ENCODE data around the gene INF2. TPM values are rescaled to one million over a fixed set of nuclear protein-coding genes. Genes with fewer than 3 reads are reported as not detected.

Gene INF2
- total RNA-seq, 2 experiments from 2014 or later: 61.5 to 65.0 TPM

GRCh38 chr14:104706733-104707607 is 17.6 kb downstream of the INF2 start:
- Mint-ChIP-seq H3K9me3 (no peaks in the 10 kb centered on the region), H3K27ac (no peak overlapping the region), H3K4me3 (no peak overlapping the region), H3K27me3 (no peaks in the 10 kb centered on the region), H3K4me1 (ENCODE audit: low read depth) (peaks cover 2% of the 10 kb centered on the region), H3K36me3 (ENCODE audit: low read depth) (peaks cover 16% of the 10 kb centered on the region)
- ChIA-PET POLR2A (interaction anchor here (0.7 to 1.0 kb wide), 2 partner anchors 16 to 39 kb away, joined by 3 read pairs; no protein-coding TSS in a partner anchor), CTCF (interaction anchor here (0.7 kb wide), 1 partner anchor 44 kb away, joined by 3 read pairs; no protein-coding TSS in a partner anchor)
- intact Hi-C loops (cut with micrococcal nuclease): loop anchor here (5.0 kb wide), 1 partner anchor 60 kb away; no protein-coding TSS in a partner anchor
- no peak for ATAC-seq
- TF ChIP-seq, protein P1, sequence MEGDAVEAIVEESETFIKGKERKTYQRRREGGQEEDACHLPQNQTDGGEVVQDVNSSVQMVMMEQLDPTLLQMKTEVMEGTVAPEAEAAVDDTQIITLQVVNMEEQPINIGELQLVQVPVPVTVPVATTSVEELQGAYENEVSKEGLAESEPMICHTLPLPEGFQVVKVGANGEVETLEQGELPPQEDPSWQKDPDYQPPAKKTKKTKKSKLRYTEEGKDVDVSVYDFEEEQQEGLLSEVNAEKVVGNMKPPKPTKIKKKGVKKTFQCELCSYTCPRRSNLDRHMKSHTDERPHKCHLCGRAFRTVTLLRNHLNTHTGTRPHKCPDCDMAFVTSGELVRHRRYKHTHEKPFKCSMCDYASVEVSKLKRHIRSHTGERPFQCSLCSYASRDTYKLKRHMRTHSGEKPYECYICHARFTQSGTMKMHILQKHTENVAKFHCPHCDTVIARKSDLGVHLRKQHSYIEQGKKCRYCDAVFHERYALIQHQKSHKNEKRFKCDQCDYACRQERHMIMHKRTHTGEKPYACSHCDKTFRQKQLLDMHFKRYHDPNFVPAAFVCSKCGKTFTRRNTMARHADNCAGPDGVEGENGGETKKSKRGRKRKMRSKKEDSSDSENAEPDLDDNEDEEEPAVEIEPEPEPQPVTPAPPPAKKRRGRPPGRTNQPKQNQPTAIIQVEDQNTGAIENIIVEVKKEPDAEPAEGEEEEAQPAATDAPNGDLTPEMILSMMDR (IDR thresholded peaks at IDR 0.05): no peak
- no peak for DNase-seq

DNA sequence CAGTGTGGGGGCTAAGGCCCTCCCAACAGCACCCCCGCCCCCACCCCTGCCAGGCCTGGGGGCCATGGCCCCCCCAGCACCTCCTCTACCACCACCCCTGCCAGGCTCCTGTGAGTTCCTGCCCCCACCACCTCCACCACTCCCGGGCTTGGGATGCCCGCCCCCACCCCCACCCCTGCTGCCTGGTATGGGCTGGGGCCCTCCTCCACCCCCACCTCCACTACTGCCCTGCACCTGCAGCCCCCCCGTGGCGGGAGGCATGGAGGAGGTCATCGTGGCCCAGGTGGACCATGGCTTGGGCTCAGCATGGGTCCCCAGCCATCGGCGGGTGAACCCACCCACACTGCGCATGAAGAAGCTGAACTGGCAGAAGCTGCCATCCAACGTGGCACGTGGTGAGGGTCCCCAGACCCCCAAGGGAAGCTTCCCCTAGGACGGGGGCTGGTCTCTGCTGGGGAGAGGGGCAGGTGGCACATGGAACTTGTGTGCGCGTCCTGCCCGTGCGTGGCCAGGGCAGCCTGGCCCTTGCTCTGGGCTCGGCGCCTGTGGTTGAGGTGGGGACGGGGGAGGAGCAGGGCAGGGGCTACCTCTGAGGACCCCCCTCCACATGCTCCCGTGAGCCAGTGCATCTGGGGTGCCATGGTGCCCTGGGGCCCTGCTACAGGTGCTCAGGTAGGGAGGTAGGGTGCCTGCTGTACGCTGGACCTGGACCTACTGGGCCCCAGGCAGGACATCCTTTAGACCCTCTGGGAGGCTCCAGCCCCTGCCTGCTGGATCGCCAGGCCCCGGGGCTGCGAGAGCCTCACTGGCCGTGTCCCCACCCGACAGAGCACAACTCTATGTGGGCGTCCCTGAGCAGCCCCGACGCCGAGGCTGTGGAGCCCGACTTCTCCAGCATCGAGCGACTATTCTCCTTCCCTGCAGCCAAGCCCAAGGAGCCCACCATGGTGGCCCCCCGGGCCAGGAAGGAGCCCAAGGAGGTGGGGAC is 18.5 kb downstream of the INF2 start:
- peaks cover 16% of the 10 kb centered on the region for H3K36me3 Mint-ChIP-seq (ENCODE audit: low read depth)
- no peaks in the 10 kb centered on the region for H3K9me3 Mint-ChIP-seq
- intact Hi-C loops (cut with micrococcal nuclease): loop anchor here (5.0 kb wide), 1 partner anchor 61 kb away; no protein-coding TSS in a partner anchor
- H3K27ac Mint-ChIP-seq: no peak overlapping the region
- H3K4me1 Mint-ChIP-seq (ENCODE audit: low read depth): peaks cover 2% of the 10 kb centered on the region
- DNase-seq: no peak
- no peak overlapping the region for H3K4me3 Mint-ChIP-seq
- no peak for ATAC-seq
- CTCF ChIA-PET: interaction anchor here (0.7 to 1.3 kb wide), 5 partner anchors 21 to 56 kb away, joined by 3 to 7 read pairs (median 4); no protein-coding TSS in a partner anchor
- POLR2A ChIA-PET: interaction anchor here (1.5 kb wide), 1 partner anchor 10 kb away, joined by 3 read pairs; no protein-coding TSS in a partner anchor
- H3K27me3 Mint-ChIP-seq: no peaks in the 10 kb centered on the region
- TF ChIP-seq, protein P1 (IDR thresholded peaks at IDR 0.05): no peak

DNA sequence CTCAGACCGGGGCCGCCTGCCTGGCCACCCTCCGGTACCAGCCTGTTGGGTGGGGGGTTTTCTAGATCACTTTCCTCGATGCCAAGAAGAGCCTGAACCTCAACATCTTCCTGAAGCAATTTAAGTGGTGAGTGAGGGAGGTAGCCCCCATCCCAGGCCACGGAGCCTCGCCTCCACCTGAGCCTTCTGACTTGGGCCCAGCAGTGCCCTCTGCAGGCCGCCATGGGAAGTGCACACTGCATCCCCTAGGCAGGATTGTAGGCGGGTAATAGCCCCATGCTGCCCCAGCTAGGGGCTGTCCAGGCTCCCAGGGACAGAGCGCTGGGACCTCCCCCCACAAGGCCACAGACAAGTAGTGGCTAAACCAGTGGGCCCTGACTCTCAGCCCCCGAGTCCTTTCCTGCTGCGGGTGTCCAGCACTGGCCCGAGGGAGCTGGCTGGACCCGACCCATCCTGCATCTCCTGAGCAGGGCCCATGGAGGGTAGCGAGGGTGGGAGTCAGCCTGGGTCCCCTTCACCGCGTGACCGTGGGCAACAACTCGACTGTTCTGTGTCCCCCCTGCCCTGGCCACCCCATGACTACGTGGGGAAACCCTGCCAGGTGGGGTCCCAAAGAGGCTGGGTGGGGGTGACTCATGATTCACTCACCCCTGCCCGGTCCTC is 19.3 kb downstream of the INF2 start:
- peaks cover 12% of the 10 kb centered on the region for H3K36me3 Mint-ChIP-seq (ENCODE audit: low read depth)
- TF ChIP-seq, protein P1 (IDR thresholded peaks at IDR 0.05): peak; percentile 97
- no peaks in the 10 kb centered on the region for H3K27me3 Mint-ChIP-seq
- no peak overlapping the region for H3K4me3 Mint-ChIP-seq
- CTCF ChIA-PET: interaction anchor here (0.7 to 1.6 kb wide), 14 partner anchors 12 to 62 kb away, joined by 3 to 16 read pairs (median 4); no protein-coding TSS in a partner anchor
- no peak overlapping the region for H3K27ac Mint-ChIP-seq
- ATAC-seq (peak; percentile 94), DNase-seq (peak; percentile 85)
- intact Hi-C loops (cut with micrococcal nuclease): loop anchor here (5.0 kb wide), 1 partner anchor 61 kb away; no protein-coding TSS in a partner anchor
- H3K4me1 Mint-ChIP-seq (ENCODE audit: low read depth): peaks cover 2% of the 10 kb centered on the region
- no peaks in the 10 kb centered on the region for H3K9me3 Mint-ChIP-seq
- POLR2A ChIA-PET: interaction anchor here (0.6 to 1.5 kb wide), 2 partner anchors 9 to 51 kb away, joined by 3 read pairs; no protein-coding TSS in a partner anchor

DNA sequence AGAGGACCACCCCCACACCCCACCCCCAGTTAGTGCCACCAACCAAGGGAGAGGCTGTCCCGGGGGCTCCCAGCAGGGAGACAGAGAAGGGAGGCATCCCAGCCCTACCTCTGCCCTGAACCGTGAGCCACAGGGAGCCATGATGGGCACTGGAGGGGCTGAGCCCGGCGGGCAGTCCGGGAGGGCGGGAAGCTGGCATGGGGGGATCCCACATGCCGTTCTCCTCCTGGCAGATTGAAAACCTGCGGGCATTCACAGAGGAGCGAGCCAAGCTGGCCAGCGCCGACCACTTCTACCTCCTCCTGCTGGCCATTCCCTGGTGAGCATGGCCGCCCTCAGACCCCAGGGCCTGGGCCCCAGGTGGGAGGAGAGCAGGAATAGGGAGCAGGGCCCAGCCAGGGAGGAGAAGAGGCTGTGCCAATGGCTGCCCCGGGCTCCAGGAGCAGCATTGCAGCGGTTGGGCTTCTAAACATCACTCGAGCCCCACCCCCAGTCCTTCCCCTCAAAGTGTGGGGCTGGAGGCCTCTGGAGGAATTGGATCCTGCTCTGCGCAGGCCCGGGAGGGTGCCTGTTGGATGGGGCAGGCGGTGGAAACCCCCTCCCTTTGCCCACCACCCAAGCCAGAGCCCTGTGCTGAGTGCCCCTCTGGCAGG is 20.1 kb downstream of the INF2 start:
- peaks cover 5% of the 10 kb centered on the region for H3K36me3 Mint-ChIP-seq (ENCODE audit: low read depth)
- ChIA-PET POLR2A (interaction anchor here (0.6 to 1.5 kb wide), 2 partner anchors 9 to 50 kb away, joined by 3 read pairs; no protein-coding TSS in a partner anchor), CTCF (interaction anchor here (0.7 to 1.6 kb wide), 14 partner anchors 13 to 63 kb away, joined by 3 to 16 read pairs (median 4); no protein-coding TSS in a partner anchor)
- TF ChIP-seq, protein P1 (IDR thresholded peaks at IDR 0.05): no peak
- H3K9me3 Mint-ChIP-seq: no peaks in the 10 kb centered on the region
- no peak for ATAC-seq
- DNase-seq: no peak
- intact Hi-C loops (cut with micrococcal nuclease): loop anchor here (5.0 kb wide), 1 partner anchor 62 kb away; no protein-coding TSS in a partner anchor
- H3K27ac Mint-ChIP-seq: no peak overlapping the region
- H3K4me3 Mint-ChIP-seq: no peak overlapping the region
- H3K4me1 Mint-ChIP-seq (ENCODE audit: low read depth): peaks cover 2% of the 10 kb centered on the region
- H3K27me3 Mint-ChIP-seq: no peaks in the 10 kb centered on the region
